ENCODE results near the gene MALAT1. TPM values are rescaled to one million over a fixed set of nuclear protein-coding genes. Genes with fewer than 3 reads are reported as not detected.
A peak's percentile ranks its signal among the peaks of the same experiment; 100 is the strongest.

MALAT1 gene
- total RNA-seq, 1 donor from 2014 or later = 8,553 TPM

DNA sequence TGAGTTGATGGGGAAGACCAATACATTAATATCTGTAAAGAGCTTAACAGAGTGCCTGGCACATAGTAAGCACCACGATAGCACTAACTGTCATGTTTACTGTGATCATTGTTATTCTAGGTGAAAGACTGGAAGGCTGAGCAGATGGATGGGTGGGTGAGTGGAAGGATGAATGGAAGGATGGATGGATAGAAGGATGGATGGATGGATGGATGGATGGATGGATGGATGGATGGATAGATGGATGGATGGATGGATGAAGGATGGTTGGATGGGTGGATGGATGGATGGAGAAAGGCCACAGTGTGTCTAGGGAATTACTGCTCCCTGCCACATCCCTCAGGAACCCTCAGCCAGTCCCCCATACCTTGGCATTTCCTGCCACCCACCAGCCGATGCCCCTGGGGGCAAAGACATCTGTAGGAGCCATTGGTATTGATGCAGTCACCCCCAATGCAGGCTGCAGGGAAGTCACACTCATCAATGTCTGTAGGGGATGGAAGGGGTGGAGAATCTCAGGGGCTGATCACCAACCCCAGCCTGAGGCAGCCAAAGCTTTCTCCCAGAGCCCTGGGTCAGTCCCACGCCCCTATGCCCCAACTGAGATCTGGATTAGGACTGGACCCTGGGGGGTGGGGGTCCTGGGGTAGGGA lies 44.0 kb downstream of the MALAT1 start:
- H3K27ac ChIP-seq = no peak overlapping the region
- H3K4me1 ChIP-seq = peaks cover 16 to 22% of the 10 kb centered on the region in 2 donors
- peaks cover 53 to 65% of the 10 kb centered on the region in 2 donors for H3K36me3 ChIP-seq
- DNase-seq (ENCODE audit: low spot score in 2 of 2) = no peak
- TF ChIP-seq, protein P1, sequence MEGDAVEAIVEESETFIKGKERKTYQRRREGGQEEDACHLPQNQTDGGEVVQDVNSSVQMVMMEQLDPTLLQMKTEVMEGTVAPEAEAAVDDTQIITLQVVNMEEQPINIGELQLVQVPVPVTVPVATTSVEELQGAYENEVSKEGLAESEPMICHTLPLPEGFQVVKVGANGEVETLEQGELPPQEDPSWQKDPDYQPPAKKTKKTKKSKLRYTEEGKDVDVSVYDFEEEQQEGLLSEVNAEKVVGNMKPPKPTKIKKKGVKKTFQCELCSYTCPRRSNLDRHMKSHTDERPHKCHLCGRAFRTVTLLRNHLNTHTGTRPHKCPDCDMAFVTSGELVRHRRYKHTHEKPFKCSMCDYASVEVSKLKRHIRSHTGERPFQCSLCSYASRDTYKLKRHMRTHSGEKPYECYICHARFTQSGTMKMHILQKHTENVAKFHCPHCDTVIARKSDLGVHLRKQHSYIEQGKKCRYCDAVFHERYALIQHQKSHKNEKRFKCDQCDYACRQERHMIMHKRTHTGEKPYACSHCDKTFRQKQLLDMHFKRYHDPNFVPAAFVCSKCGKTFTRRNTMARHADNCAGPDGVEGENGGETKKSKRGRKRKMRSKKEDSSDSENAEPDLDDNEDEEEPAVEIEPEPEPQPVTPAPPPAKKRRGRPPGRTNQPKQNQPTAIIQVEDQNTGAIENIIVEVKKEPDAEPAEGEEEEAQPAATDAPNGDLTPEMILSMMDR (IDR thresholded peaks at IDR 0.05) = no peak
- no peaks in the 10 kb centered on the region for H3K27me3 ChIP-seq
- no peak overlapping the region for H3K4me3 ChIP-seq
- no peaks in the 10 kb centered on the region for H3K9me3 ChIP-seq
- intact Hi-C loops (cut with DNase I) = loop anchor here (1.0 to 5.0 kb wide), 2 partner anchors 11 to 109 kb away; no protein-coding TSS in a partner anchor

DNA sequence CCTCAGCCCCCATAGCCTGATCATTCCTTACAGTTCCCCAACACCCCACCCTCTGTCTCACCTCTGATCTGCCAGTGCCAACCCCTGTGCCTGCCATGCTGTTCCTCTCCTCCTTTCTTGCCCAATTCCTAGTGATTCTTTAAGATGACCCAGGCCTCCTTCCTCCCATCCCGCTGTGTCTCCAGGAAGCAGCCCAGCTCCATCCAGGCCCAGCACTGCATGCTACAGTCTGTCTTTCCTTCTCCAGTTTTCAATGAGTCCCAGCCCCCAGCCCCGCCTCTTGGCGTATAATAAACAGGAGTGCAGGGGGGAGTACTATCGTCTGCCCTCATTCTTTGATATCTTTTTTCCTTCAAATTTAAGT lies 47.0 kb downstream of the MALAT1 start:
- H3K4me3 ChIP-seq = no peak overlapping the region
- H3K27me3 ChIP-seq = no peaks in the 10 kb centered on the region
- no peak for DNase-seq (ENCODE audit: low spot score in 2 of 2)
- peaks cover 62 to 71% of the 10 kb centered on the region in 2 donors for H3K36me3 ChIP-seq
- TF ChIP-seq, protein P1 (IDR thresholded peaks at IDR 0.05) = no peak
- no peak overlapping the region for H3K27ac ChIP-seq
- no peaks in the 10 kb centered on the region for H3K9me3 ChIP-seq
- intact Hi-C loops (cut with DNase I) = no loop called here
- H3K4me1 ChIP-seq = peaks cover 7 to 12% of the 10 kb centered on the region in 2 donors

DNA sequence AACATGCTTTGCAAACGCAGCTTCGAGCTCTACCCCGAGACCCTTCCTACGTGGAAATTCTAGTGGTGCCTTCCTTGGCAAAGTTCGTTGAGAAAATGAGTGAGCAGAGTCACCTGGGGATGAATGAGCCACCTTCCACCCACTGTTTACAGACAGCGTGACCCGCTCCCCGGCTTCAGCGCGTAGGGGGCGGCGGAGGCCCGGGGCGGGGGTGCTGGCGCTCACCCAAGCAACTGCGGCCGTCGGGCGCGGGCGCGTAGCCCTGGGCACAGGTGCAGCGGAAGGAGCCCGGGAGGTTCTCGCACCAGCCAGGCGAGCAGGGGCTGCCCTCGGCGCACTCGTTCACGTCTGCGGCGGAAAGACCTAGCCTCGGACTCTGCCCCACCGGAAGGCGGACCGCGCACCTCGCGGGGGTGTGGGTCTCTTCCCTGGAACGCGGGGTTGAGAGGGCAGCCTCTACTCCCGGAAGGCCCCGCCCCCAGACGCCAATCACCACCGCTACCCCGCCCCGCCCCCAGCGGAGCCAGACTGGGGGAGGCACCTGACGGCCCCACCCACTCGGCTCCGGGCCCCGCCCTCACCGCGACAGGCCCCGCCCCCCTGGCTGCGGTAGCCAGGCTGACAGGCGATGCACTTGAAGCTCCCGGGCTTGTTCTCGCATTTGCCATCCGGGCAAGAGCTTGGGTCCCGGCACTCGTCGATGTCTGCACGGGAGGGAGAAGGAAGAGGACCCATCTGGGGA lies 47.5 kb downstream of the MALAT1 start:
- H3K4me1 ChIP-seq = peaks cover 4 to 7% of the 10 kb centered on the region in 2 donors
- TF ChIP-seq, protein P1 (IDR thresholded peaks at IDR 0.05) = no peak
- peak overlapping the region in 1 of 2 donors; percentile 34 for H3K4me3 ChIP-seq
- peaks cover 66 to 76% of the 10 kb centered on the region in 2 donors for H3K36me3 ChIP-seq
- DNase-seq (ENCODE audit: low spot score in 2 of 2) = peak; percentile 59 to 88
- no peaks in the 10 kb centered on the region for H3K27me3 ChIP-seq
- H3K27ac ChIP-seq = peak overlapping the region; percentile 29 to 47
- no peaks in the 10 kb centered on the region for H3K9me3 ChIP-seq
- intact Hi-C loops (cut with DNase I) = no loop called here

DNA sequence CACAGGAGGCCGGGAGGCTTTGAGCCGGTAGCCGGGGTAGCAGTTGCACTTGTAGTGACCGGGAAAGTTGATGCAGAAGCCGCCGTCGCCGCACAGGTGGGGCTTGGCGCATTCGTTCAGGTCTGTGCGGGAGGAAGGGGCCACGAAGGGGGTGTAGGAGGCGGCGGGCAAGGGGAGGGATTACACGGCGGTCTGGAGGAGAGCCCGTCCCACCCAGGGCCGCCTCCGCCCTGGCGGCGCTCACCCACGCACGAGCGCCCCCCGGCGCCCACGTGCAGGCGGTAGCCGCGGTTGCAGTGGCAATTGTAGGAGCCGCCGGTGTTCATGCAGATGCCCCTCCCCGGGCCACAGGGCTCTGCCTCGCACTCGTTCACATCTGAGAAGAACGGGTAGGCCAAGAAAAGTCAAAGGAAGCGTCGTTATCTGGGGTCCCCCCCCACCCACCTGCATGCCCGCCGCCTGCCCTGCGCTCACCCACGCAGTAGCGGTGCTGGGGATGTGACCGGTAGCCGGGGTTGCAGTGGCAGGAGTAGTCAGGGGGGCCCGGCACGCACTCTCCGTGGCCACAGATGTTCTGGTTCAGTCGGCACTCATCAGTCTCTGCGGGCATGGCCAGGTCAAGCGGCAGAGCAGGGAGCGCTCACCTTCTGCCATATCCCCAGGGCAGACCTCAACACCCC lies 48.7 kb downstream of the MALAT1 start:
- DNase-seq (ENCODE audit: low spot score in 2 of 2) = no peak
- intact Hi-C loops (cut with DNase I) = no loop called here
- peak overlapping the region in 1 of 2 donors; percentile 0 for H3K27ac ChIP-seq

DNA sequence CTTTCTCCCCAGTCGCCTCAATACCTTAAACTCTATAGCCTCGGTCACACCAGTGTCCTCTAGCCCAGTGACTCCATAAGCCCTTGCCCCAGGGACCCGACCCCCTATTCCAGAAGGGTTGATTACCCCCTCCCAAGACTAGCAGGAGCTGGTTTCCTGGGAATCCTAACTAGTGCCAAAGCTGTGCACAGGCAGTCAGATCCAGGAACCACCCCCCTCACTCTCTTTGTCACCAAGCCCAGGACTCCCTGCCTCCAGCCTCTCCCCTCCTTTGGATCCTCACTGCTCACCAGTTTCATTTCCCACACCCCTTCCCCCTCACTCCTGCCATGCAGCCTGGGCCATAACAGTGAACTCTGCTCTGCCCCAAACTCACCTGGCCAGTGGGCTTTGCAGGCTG lies 49.5 kb downstream of the MALAT1 start:
- Histone ChIP-seq H3K4me1 (no peaks in the 10 kb centered on the region), H3K9me3 (no peaks in the 10 kb centered on the region), H3K36me3 (peaks cover 72 to 85% of the 10 kb centered on the region in 2 donors), H3K27me3 (no peaks in the 10 kb centered on the region), H3K27ac (peak overlapping the region; percentile 0 to 17), H3K4me3 (no peak overlapping the region)
- intact Hi-C loops (cut with DNase I) = no loop called here
- TF ChIP-seq, protein P1 (IDR thresholded peaks at IDR 0.05) = no peak
- DNase-seq (ENCODE audit: low spot score in 2 of 2) = no peak

More for the DNA sequence above, 48.7 kb downstream of the MALAT1 start:
- TF ChIP-seq, protein P1 (IDR thresholded peaks at IDR 0.05) = no peak
- Histone ChIP-seq H3K9me3 (no peaks in the 10 kb centered on the region), H3K4me3 (no peak overlapping the region), H3K27me3 (no peaks in the 10 kb centered on the region), H3K36me3 (peaks cover 72 to 86% of the 10 kb centered on the region in 2 donors), H3K4me1 (no peaks in the 10 kb centered on the region)

All from ascending aorta (tissue), 2 donors.